GM19238 (cell line): ENCODE data around the gene EID3.

Experiments used
- DNase-seq: peaks from one replicate; pipeline ENCODE4 v3.0.0; 2011; ENCODE audit warnings: low spot score; ENCODE audit not compliant: insufficient read length

EID3 gene

DNA sequence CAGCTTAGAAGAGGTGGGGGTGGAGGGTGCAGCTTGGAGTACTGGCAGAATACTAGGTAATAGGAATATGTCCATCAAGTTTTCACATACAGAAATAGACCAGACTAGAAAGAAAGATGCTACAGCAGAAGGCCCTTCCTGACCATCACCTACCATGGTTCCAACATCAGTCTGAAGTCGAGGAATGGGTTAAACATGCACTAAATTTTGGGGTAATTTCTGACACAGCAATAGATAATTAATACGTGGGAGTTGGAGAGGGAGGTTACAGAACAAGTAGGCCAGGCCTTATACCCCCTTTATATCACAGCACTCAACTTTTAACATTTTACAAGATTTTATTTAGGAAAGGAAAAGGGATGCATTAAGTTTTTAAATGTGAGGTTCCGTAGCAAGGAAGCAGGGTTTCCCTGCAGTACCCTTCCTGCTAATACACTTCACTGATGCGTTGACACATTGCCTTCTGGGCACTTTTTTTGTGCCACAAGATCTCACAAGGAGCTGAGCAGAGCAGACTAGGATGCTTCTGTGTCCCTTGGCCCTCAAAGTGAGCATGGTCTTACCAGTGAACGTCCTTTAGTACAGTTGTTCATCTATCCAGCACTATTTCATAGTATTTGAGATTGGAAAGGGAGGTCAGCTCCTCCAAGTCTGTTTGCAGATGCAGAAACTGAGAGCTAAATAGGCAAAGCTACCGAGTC is 50.8 kb downstream of the EID3 start:
- DNase-seq, result no peak
